Measurements from ENCODE around the gene PDE4D.

PDE4D gene

GRCh38 chr5:59919484-59919883 lies 26.0 kb upstream of the PDE4D start:
- no peak for DNase-seq (ENCODE audit: extremely low spot score)
- POLR2A ChIA-PET: no interaction called here
- CTCF ChIA-PET: no interaction called here
- no peak for TF ChIP-seq SP1 (IDR thresholded peaks at IDR 0.05)
- no peak for TF ChIP-seq TARDBP (IDR thresholded peaks at IDR 0.05)
- no peak for TF ChIP-seq SUZ12 (IDR thresholded peaks at IDR 0.05)
- no peak for TF ChIP-seq HDGF (IDR thresholded peaks at IDR 0.05; ENCODE audit: borderline replicate concordance)
- no peak for TF ChIP-seq FOXA1 (IDR thresholded peaks at IDR 0.05)
- no peak for TF ChIP-seq L3MBTL2 (conservative IDR thresholded peaks at IDR 0.05)
- TF ChIP-seq BHLHE40 (IDR thresholded peaks at IDR 0.05; ENCODE audit: borderline replicate concordance): no peak
- TF ChIP-seq ARNT (IDR thresholded peaks at IDR 0.05): no peak
- no peak for TF ChIP-seq ELF4 (IDR thresholded peaks at IDR 0.05)
- no peak for TF ChIP-seq PKNOX1 (IDR thresholded peaks at IDR 0.05)
- no peak for TF ChIP-seq FOXM1 (IDR thresholded peaks at IDR 0.05; ENCODE audit: borderline replicate concordance)
- TF ChIP-seq FOXK2 (IDR thresholded peaks at IDR 0.05): no peak
- TF ChIP-seq ZNF384 (IDR thresholded peaks at IDR 0.05): no peak
- TF ChIP-seq CTBP1 (IDR thresholded peaks at IDR 0.05; ENCODE audit: borderline replicate concordance): no peak
- TF ChIP-seq LEF1 (IDR thresholded peaks at IDR 0.05; ENCODE audit: borderline replicate concordance): no peak
- no peak for TF ChIP-seq NFRKB (IDR thresholded peaks at IDR 0.05)

- no peak for DNase-seq (ENCODE audit: extremely low spot score)
- ChIA-PET POLR2A (no interaction called here), CTCF (no interaction called here)
- TF ChIP-seq TARDBP (IDR thresholded peaks at IDR 0.05) (no peak), ELF4 (IDR thresholded peaks at IDR 0.05) (no peak), HDGF (IDR thresholded peaks at IDR 0.05; ENCODE audit: borderline replicate concordance) (no peak), L3MBTL2 (conservative IDR thresholded peaks at IDR 0.05) (no peak), FOXA1 (IDR thresholded peaks at IDR 0.05) (no peak), NFRKB (IDR thresholded peaks at IDR 0.05) (no peak), FOXM1 (IDR thresholded peaks at IDR 0.05; ENCODE audit: borderline replicate concordance) (no peak), BHLHE40 (IDR thresholded peaks at IDR 0.05; ENCODE audit: borderline replicate concordance) (no peak), CTBP1 (IDR thresholded peaks at IDR 0.05; ENCODE audit: borderline replicate concordance) (no peak), ZNF384 (IDR thresholded peaks at IDR 0.05) (no peak), LEF1 (IDR thresholded peaks at IDR 0.05; ENCODE audit: borderline replicate concordance) (no peak), PKNOX1 (IDR thresholded peaks at IDR 0.05) (no peak), SUZ12 (IDR thresholded peaks at IDR 0.05) (no peak), ARNT (IDR thresholded peaks at IDR 0.05) (no peak), FOXK2 (IDR thresholded peaks at IDR 0.05) (no peak), SP1 (IDR thresholded peaks at IDR 0.05) (no peak)
Observed at GRCh38 chr5:59917121-59917520, 23.6 kb upstream of the PDE4D start.

- DNase-seq (ENCODE audit: extremely low spot score): no peak
- ChIA-PET POLR2A (no interaction called here), CTCF (no interaction called here)
- no peak for TF ChIP-seq ARNT (IDR thresholded peaks at IDR 0.05)
- no peak for TF ChIP-seq LEF1 (IDR thresholded peaks at IDR 0.05; ENCODE audit: borderline replicate concordance)
- TF ChIP-seq SUZ12 (IDR thresholded peaks at IDR 0.05): no peak
- TF ChIP-seq FOXM1 (IDR thresholded peaks at IDR 0.05; ENCODE audit: borderline replicate concordance): no peak
- no peak for TF ChIP-seq ZNF384 (IDR thresholded peaks at IDR 0.05)
- no peak for TF ChIP-seq SP1 (IDR thresholded peaks at IDR 0.05)
- no peak for TF ChIP-seq L3MBTL2 (conservative IDR thresholded peaks at IDR 0.05)
Observed at GRCh38 chr5:59905188-59905587, 11.7 kb upstream of the PDE4D start.

- POLR2A ChIA-PET: no interaction called here
- CTCF ChIA-PET: no interaction called here
- DNase-seq (ENCODE audit: extremely low spot score): no peak
- TF ChIP-seq ZNF384 (IDR thresholded peaks at IDR 0.05): no peak
- no peak for TF ChIP-seq FOXA1 (IDR thresholded peaks at IDR 0.05)
- TF ChIP-seq SP1 (IDR thresholded peaks at IDR 0.05): no peak
- TF ChIP-seq L3MBTL2 (conservative IDR thresholded peaks at IDR 0.05): no peak
- TF ChIP-seq FOXK2 (IDR thresholded peaks at IDR 0.05): no peak
- TF ChIP-seq PKNOX1 (IDR thresholded peaks at IDR 0.05): no peak
- TF ChIP-seq SUZ12 (IDR thresholded peaks at IDR 0.05): no peak
- TF ChIP-seq LEF1 (IDR thresholded peaks at IDR 0.05; ENCODE audit: borderline replicate concordance): no peak
- TF ChIP-seq BHLHE40 (IDR thresholded peaks at IDR 0.05; ENCODE audit: borderline replicate concordance): no peak
Observed at GRCh38 chr5:59897075-59897474, 3.5 kb upstream of the PDE4D start.

GRCh38 chr5:59891962-59892643 lies 1.4 kb downstream of the PDE4D start:
- POLR2A ChIA-PET: no interaction called here
- CTCF ChIA-PET: interaction anchor here (0.5 to 0.8 kb wide), 2 partner anchors 12 to 1407 kb away, joined by 3 to 4 read pairs; no protein-coding TSS in a partner anchor
- TF ChIP-seq BHLHE40 (IDR thresholded peaks at IDR 0.05; ENCODE audit: borderline replicate concordance) (no peak), HDGF (IDR thresholded peaks at IDR 0.05; ENCODE audit: borderline replicate concordance) (no peak), CTBP1 (IDR thresholded peaks at IDR 0.05; ENCODE audit: borderline replicate concordance) (no peak), ELF4 (IDR thresholded peaks at IDR 0.05) (no peak), ARNT (IDR thresholded peaks at IDR 0.05) (no peak), FOXK2 (IDR thresholded peaks at IDR 0.05) (no peak), LEF1 (IDR thresholded peaks at IDR 0.05; ENCODE audit: borderline replicate concordance) (no peak), TARDBP (IDR thresholded peaks at IDR 0.05) (no peak), ZNF384 (IDR thresholded peaks at IDR 0.05) (no peak), PKNOX1 (IDR thresholded peaks at IDR 0.05) (no peak), FOXA1 (IDR thresholded peaks at IDR 0.05) (no peak), L3MBTL2 (conservative IDR thresholded peaks at IDR 0.05) (no peak), SP1 (IDR thresholded peaks at IDR 0.05) (no peak), SUZ12 (IDR thresholded peaks at IDR 0.05) (no peak), NFRKB (IDR thresholded peaks at IDR 0.05) (no peak), FOXM1 (IDR thresholded peaks at IDR 0.05; ENCODE audit: borderline replicate concordance) (no peak)
- DNase-seq (ENCODE audit: extremely low spot score): no peak

Data from HEK293T (cell line).